Calu3 (cell line): ENCODE data around the gene SGSM2. TPM values are rescaled to one million over a fixed set of nuclear protein-coding genes. Genes with fewer than 3 reads are reported as not detected.

ENCODE experiments used
- Bru-seq: library from RNA; stranded (reverse); fragments of 400-500 nt; gene quantifications from one replicate; lab custom pipeline; 2021; lab: Mats Ljungman, UMichigan
- BruChase-seq, 2 experiments: library from RNA; stranded (reverse); fragments of 400-500 nt; gene quantifications; one replicate each; lab custom pipeline; 2021; lab: Mats Ljungman, UMichigan
- BruUV-seq: library from RNA; stranded (reverse); fragments of 400-500 nt; replicated peaks from 2 replicates; lab custom pipeline; 2021; lab: Mats Ljungman, UMichigan
- CTCF ChIA-PET: fragments of 300-600 bp; sonication (Branson Sonifier 250); formaldehyde crosslinking; loops from one replicate; lab custom pipeline; 2022; ENCODE audit warnings: antibody characterized with exemption; lab: Charles Lee
- DNase-seq: peaks from one replicate; pipeline ENCODE4 v3.0.0; 2022
- H3K27ac Mint-ChIP-seq: one replicate; pipeline ENCODE4 v1.8.0; 2022; ENCODE audit warnings: mixed read lengths; ENCODE audit not compliant: unreplicated experiment
- H3K27me3 Mint-ChIP-seq: one replicate; pipeline ENCODE4 v1.8.0; 2022; ENCODE audit warnings: mixed read lengths; ENCODE audit not compliant: unreplicated experiment
- H3K36me3 Mint-ChIP-seq: one replicate; pipeline ENCODE4 v1.8.0; 2022; ENCODE audit warnings: mild to moderate bottlenecking, moderate library complexity, mixed read lengths; ENCODE audit not compliant: insufficient read depth, unreplicated experiment
- H3K4me1 Mint-ChIP-seq: one replicate; pipeline ENCODE4 v1.8.0; 2022; ENCODE audit warnings: mild to moderate bottlenecking, low read depth, mixed read lengths; ENCODE audit not compliant: unreplicated experiment
- H3K4me3 Mint-ChIP-seq: one replicate; pipeline ENCODE4 v1.8.0; 2022; ENCODE audit warnings: mild to moderate bottlenecking, low read depth, moderate library complexity, mixed read lengths; ENCODE audit not compliant: unreplicated experiment
- H3K9me3 Mint-ChIP-seq: one replicate; pipeline ENCODE4 v1.8.0; 2022; ENCODE audit warnings: low read depth, mixed read lengths; ENCODE audit not compliant: unreplicated experiment
- CTCF ChIP-seq: fragments of 200-600 bp; IDR thresholded peaks from one replicate; pipeline ENCODE4 v1.8.0; 2022; ENCODE audit warnings: antibody characterized with exemption; ENCODE audit not compliant: unreplicated experiment
- intact Hi-C: fragments of 100-400 bp; cut with micrococcal nuclease; formaldehyde crosslinking; loops from one replicate; pipeline ENCODE4 v1.10.0; 2022; ENCODE audit not compliant: unreplicated experiment
- long read RNA-seq: library from polyadenylated mRNA; stranded (forward); transcript quantifications from one replicate; pipeline ENCODE4 v2.0.0, GENCODE V29; 2022
- total RNA-seq: library from RNA; stranded (reverse); gene quantifications from 2 replicates; pipeline ENCODE4 v1.2.3, GENCODE V29; 2022

SGSM2 gene
- 50.3 and 54.9 TPM in 2 replicates for total RNA-seq
- Bru-seq, nascent RNA: percentile 51 among the genes with signal in this experiment
- BruChase-seq, experiment 1, labeled RNA remaining after a 6-hour chase: percentile 64 among the genes with signal in this experiment
- percentile 62 among the genes with signal in this experiment for BruChase-seq, experiment 2, labeled RNA remaining after a 2-hour chase
- long read RNA-seq, partial matches to known transcripts: 1 of 21 reads
- long read RNA-seq, other reads (novel, unspliced or antisense): 20 of 21 reads

- Mint-ChIP-seq H3K27ac (peak within 1 kb of the TSS; percentile 96), H3K27me3 (no peaks in the 10 kb centered on the region), H3K4me3 (peak within 1 kb of the TSS; percentile 99), H3K4me1 (no peaks in the 10 kb centered on the region), H3K9me3 (no peaks in the 10 kb centered on the region), H3K36me3 (peaks cover 36% of the 10 kb centered on the region)
- CTCF ChIA-PET: interaction anchor here (1.1 to 1.5 kb wide), 4 partner anchors 10 to 79 kb away, joined by 3 to 10 read pairs (median 4); no protein-coding TSS in a partner anchor
- intact Hi-C loops: no loop called here
- peak; percentile 50 for DNase-seq
- BruUV-seq: no TSS peak
- no peak for TF ChIP-seq CTCF
These were observed at the start of gene SGSM2 for GRCh38 chr17:2336852-2337543. TSS of gene SGSM2 (plus strand) at chr17:2337501. CDS start at chr17:2337689, 188 bp downstream.

- Mint-ChIP-seq H3K4me3 (no peak overlapping the region), H3K27ac (no peak overlapping the region), H3K4me1 (no peaks in the 10 kb centered on the region), H3K9me3 (no peaks in the 10 kb centered on the region), H3K36me3 (peaks cover 18% of the 10 kb centered on the region), H3K27me3 (no peaks in the 10 kb centered on the region)
- DNase-seq: no peak
- CTCF ChIA-PET: no interaction called here
- no TSS peak for BruUV-seq
- intact Hi-C loops: no loop called here
- TF ChIP-seq CTCF: no peak
These were observed 47.3 kb upstream of the SGSM2 start for GRCh38 chr17:2289878-2290478.

- intact Hi-C loops: no loop called here
- Mint-ChIP-seq H3K4me3 (no peak overlapping the region), H3K9me3 (no peaks in the 10 kb centered on the region), H3K36me3 (peaks cover 18% of the 10 kb centered on the region), H3K4me1 (peaks cover 12% of the 10 kb centered on the region), H3K27me3 (no peaks in the 10 kb centered on the region), H3K27ac (no peak overlapping the region)
- TF ChIP-seq CTCF: no peak
- no peak for DNase-seq
- BruUV-seq: no TSS peak
- CTCF ChIA-PET: no interaction called here
These were observed 45.2 kb upstream of the SGSM2 start for GRCh38 chr17:2292100-2292499.

- Mint-ChIP-seq H3K36me3 (peaks cover 9% of the 10 kb centered on the region), H3K27ac (no peak overlapping the region)
These were observed 41.7 kb upstream of the SGSM2 start for GRCh38 chr17:2295575-2295974.

More at GRCh38 chr17:2295575-2295974, 41.7 kb upstream of the SGSM2 start:
- no peak for DNase-seq
- CTCF ChIA-PET: no interaction called here
- Mint-ChIP-seq H3K4me3 (no peak overlapping the region), H3K9me3 (no peaks in the 10 kb centered on the region), H3K27me3 (no peaks in the 10 kb centered on the region), H3K4me1 (peaks cover 12% of the 10 kb centered on the region)
- BruUV-seq: no TSS peak
- no peak for TF ChIP-seq CTCF
- intact Hi-C loops: no loop called here
